H1 (cell line): ENCODE data around the gene ENTR1. TPM values are rescaled to one million over a fixed set of nuclear protein-coding genes. Genes with fewer than 3 reads are reported as not detected.

Source experiments
- CTCF ChIA-PET: fragments of 300-600 bp; sonication (Branson Sonifier 250); formaldehyde crosslinking; loops from one replicate; lab custom pipeline; 2021; ENCODE audit not compliant: partially characterized antibody; lab: Charles Lee
- POLR2A ChIA-PET: fragments of 300-600 bp; sonication (Branson Sonifier 250); formaldehyde crosslinking; loops from one replicate; lab custom pipeline; 2021; ENCODE audit warnings: inconsistent platforms; ENCODE audit not compliant: partially characterized antibody; lab: Charles Lee
- DNase-seq, 2 experiments: peaks; one replicate each; pipeline versions ENCODE4 v3.0.0 to v3.0.0-alpha.2; 2010 to 2022; ENCODE audit warnings: low spot score in 2 of 2, low read depth in 1 of 2, mixed read lengths in 1 of 2
- FAIRE-seq: peaks from 2 replicates; lab custom pipeline; 2011; peaks lifted over from hg19 to GRCh38; lab: Jason Lieb, UNC
- H2AFZ ChIP-seq: 2 replicates; pipeline ENCODE4 v1.8.1; 2012; ENCODE audit warnings: low read length, inconsistent platforms
- H2AK5ac ChIP-seq: 2 replicates; pipeline ENCODE4 v1.6.1; 2013; ENCODE audit warnings: low read depth, low read length
- H2BK120ac ChIP-seq: replicated peaks from 2 replicates; pipeline ENCODE3; 2013; ENCODE audit warnings: low read depth, low read length, inconsistent platforms
- H2BK12ac ChIP-seq: 2 replicates; pipeline ENCODE4 v1.6.1; 2013; ENCODE audit warnings: low read depth, low read length
- H2BK15ac ChIP-seq: 2 replicates; pipeline ENCODE4 v1.6.1; 2013; ENCODE audit warnings: low read length
- H2BK20ac ChIP-seq: 2 replicates; pipeline ENCODE4 v1.6.1; 2013; ENCODE audit warnings: low read length
- H2BK5ac ChIP-seq: 2 replicates; pipeline ENCODE4 v1.6.1; 2013; ENCODE audit warnings: low read depth, low read length
- H3K14ac ChIP-seq: 2 replicates; pipeline ENCODE4 v1.6.1; 2013; ENCODE audit warnings: inconsistent platforms; ENCODE audit not compliant: insufficient read length
- H3K18ac ChIP-seq: 2 replicates; pipeline ENCODE4 v1.6.1; 2013; ENCODE audit warnings: low read length; ENCODE audit errors: extremely low read depth
- H3K23ac ChIP-seq: 2 replicates; pipeline ENCODE4 v1.6.1; 2013; ENCODE audit warnings: inconsistent platforms; ENCODE audit not compliant: insufficient read length
- H3K23me2 ChIP-seq: 2 replicates; pipeline ENCODE4 v1.6.1; 2013; ENCODE audit warnings: low read depth, low read length
- H3K27ac ChIP-seq: 2 replicates; pipeline ENCODE4 v1.6.1; 2011; ENCODE audit warnings: low read depth, low read length, inconsistent platforms
- H3K27me3 ChIP-seq, 4 experiments: replicated peaks in 1 of 4; 1 replicate in 1 of 4; 2 replicates in 3 of 4; pipeline versions ENCODE4 v1.6.1 to v1.8.1; 2011 to 2013; ENCODE audit warnings: low read length in 3 of 4, mild to moderate bottlenecking in 3 of 4, inconsistent platforms in 2 of 4, mixed read lengths in 2 of 4, moderate library complexity in 1 of 4; ENCODE audit not compliant: control insufficient read depth in 3 of 4, insufficient read depth in 3 of 4; ENCODE audit errors: extremely low read depth in 1 of 4
- H3K36me3 ChIP-seq, 4 experiments: 2 replicates each; pipeline versions ENCODE4 v1.6.1 to v1.8.1; 2011 to 2013; ENCODE audit warnings: mild to moderate bottlenecking in 4 of 4, low read length in 3 of 4, moderate library complexity in 2 of 4, control low read depth in 1 of 4, inconsistent platforms in 1 of 4; ENCODE audit not compliant: insufficient read depth in 4 of 4, control insufficient read depth in 2 of 4
- H3K4ac ChIP-seq: replicated peaks from 2 replicates; pipeline ENCODE3; 2013; ENCODE audit warnings: low read length, low read depth, mixed read lengths, inconsistent platforms; ENCODE audit not compliant: insufficient read length
- H3K4me1 ChIP-seq, 4 experiments: replicated peaks in 1 of 4; 1 replicate in 1 of 4; 2 replicates in 3 of 4; pipeline versions ENCODE4 v1.6.1 to v1.8.1; 2011 to 2013; ENCODE audit warnings: low read length in 3 of 4, inconsistent platforms in 2 of 4, mixed read lengths in 1 of 4; ENCODE audit not compliant: insufficient read depth in 4 of 4, control insufficient read depth in 3 of 4
- H3K4me2 ChIP-seq, 2 experiments: 2 replicates each; pipeline versions ENCODE4 v1.6.1 to v1.8.1; 2011 to 2013; ENCODE audit warnings: low read depth in 2 of 2, low read length in 2 of 2, control low read depth in 1 of 2, inconsistent platforms in 1 of 2, mild to moderate bottlenecking in 1 of 2; ENCODE audit not compliant: insufficient read depth in 1 of 2
- H3K4me3 ChIP-seq, 4 experiments: fragments of 200-600, 300-600 bp in 1 of 4; sonication (generic), shearing (Covaris generic), sonication (Bioruptor Twin) in 1 of 4; 2 replicates each; pipeline versions ENCODE4 v1.5.1 to v1.8.1; 2011 to 2016; ENCODE audit warnings: low read length in 4 of 4, low read depth in 3 of 4, control low read depth in 2 of 4, inconsistent platforms in 2 of 4, mild to moderate bottlenecking in 2 of 4, mixed read lengths in 1 of 4, moderate library complexity in 1 of 4; ENCODE audit not compliant: insufficient read depth in 2 of 4; ENCODE audit errors: extremely low read depth in 1 of 4
- H3K56ac ChIP-seq: replicated peaks from 2 replicates; pipeline ENCODE3; 2013; ENCODE audit warnings: low read depth, mild to moderate bottlenecking, mixed read lengths, low read length, inconsistent platforms; ENCODE audit not compliant: insufficient read length
- H3K79me1 ChIP-seq: 2 replicates; pipeline ENCODE4 v1.6.1; 2013; ENCODE audit warnings: low read depth, low read length, control low read depth
- H3K79me2 ChIP-seq, 2 experiments: 2 replicates each; pipeline versions ENCODE4 v1.6.1 to v1.8.1; 2012 to 2013; ENCODE audit warnings: low read length in 2 of 2, mild to moderate bottlenecking in 2 of 2, inconsistent platforms in 1 of 2; ENCODE audit not compliant: insufficient read depth in 2 of 2, control insufficient read depth in 1 of 2
- H3K9ac ChIP-seq, 4 experiments: replicated peaks in 1 of 4; 1 replicate in 1 of 4; 2 replicates in 3 of 4; pipeline versions ENCODE4 v1.6.1 to v1.8.1; 2011 to 2013; ENCODE audit warnings: low read depth in 3 of 4, low read length in 3 of 4, control low read depth in 2 of 4, mild to moderate bottlenecking in 2 of 4, moderate library complexity in 2 of 4, inconsistent platforms in 1 of 4; ENCODE audit errors: extremely low read depth in 1 of 4
- H3K9me3 ChIP-seq, 2 experiments: 2 replicates each; pipeline versions ENCODE4 v1.6.1 to v1.8.1; 2012 to 2013; ENCODE audit warnings: mild to moderate bottlenecking in 2 of 2, moderate library complexity in 2 of 2, control low read depth in 1 of 2, inconsistent platforms in 1 of 2, low read depth in 1 of 2, low read length in 1 of 2, mixed read lengths in 1 of 2; ENCODE audit not compliant: insufficient read depth in 2 of 2
- H4K20me1 ChIP-seq, 2 experiments: replicated peaks in 1 of 2; 2 replicates each; pipeline versions ENCODE3 to v1.8.1; 2011 to 2013; ENCODE audit warnings: inconsistent platforms in 2 of 2, low read length in 2 of 2, mild to moderate bottlenecking in 1 of 2; ENCODE audit not compliant: insufficient read depth in 2 of 2, control insufficient read depth in 1 of 2
- H4K5ac ChIP-seq: 2 replicates; pipeline ENCODE4 v1.6.1; 2013; ENCODE audit warnings: low read length, low read depth, mixed read lengths, inconsistent platforms; ENCODE audit not compliant: insufficient read length
- H4K8ac ChIP-seq: 2 replicates; pipeline ENCODE4 v1.8.0; 2013; ENCODE audit warnings: mild to moderate bottlenecking, moderate library complexity, low read length, inconsistent platforms; ENCODE audit not compliant: insufficient read depth; ENCODE audit errors: extremely low read depth
- H4K91ac ChIP-seq: replicated peaks from 2 replicates; pipeline ENCODE3; 2013; ENCODE audit warnings: low read length, mixed read lengths, inconsistent platforms; ENCODE audit not compliant: insufficient read length
- BCL11A ChIP-seq, 2 experiments: IDR thresholded peaks; one replicate each; pipeline ENCODE4 v1.6.1; 2011; ENCODE audit warnings: low read depth in 2 of 2, low read length in 2 of 2, mild to moderate bottlenecking in 2 of 2
- CREB1 ChIP-seq: IDR thresholded peaks from 2 replicates; pipeline ENCODE4 v1.6.1; 2012; ENCODE audit warnings: inconsistent platforms
- EZH2 ChIP-seq: fragments of 200-600 bp; sonication (generic); IDR thresholded peaks from 2 replicates; pipeline ENCODE4 v1.7.1; 2012; ENCODE audit warnings: low read depth, mild to moderate bottlenecking, moderate library complexity, low read length, inconsistent platforms; ENCODE audit not compliant: severe bottlenecking
- WGBS, 2 experiments: shearing (Covaris generic) in 1 of 2; methylation state at CpG; one replicate each; pipeline versions ENCODE4 v1.1.6 to v1.1.7; 2013 to 2015; ENCODE audit warnings: low lambda C conversion rate in 2 of 2, mixed read lengths in 2 of 2, inconsistent platforms in 1 of 2, low coverage in 1 of 2, missing lambda C conversion rate in 1 of 2; ENCODE audit not compliant: insufficient replicate concordance in 2 of 2, insufficient coverage in 1 of 2, insufficient read length in 1 of 2; ENCODE audit errors: extremely low coverage in 1 of 2, missing lambda C conversion rate in 1 of 2; 5-methylcytosine and 5-hydroxymethylcytosine counted together
- polyA plus RNA-seq, 7 experiments: library from polyadenylated mRNA; depleted of rRNA in 3 of 7; stranded (reverse) in 5 of 7; unstranded in 2 of 7; fragments of >200 nt in 5 of 7; fragments of 200-250 nt in 2 of 7; gene quantifications; 1 replicate in 5 of 7; 2 replicates in 1 of 7; 4 replicates in 1 of 7; pipeline versions ENCODE4 v1.2.1 to v1.2.3, GENCODE V29; 2011 to 2013; ENCODE audit warnings: missing spikeins in 2 of 7, mixed read lengths in 2 of 7
- total RNA-seq: library from RNA; stranded (reverse); fragmentation: NEBNext Ultra II Directional; extraction: Animal tissue kit (Norgen Biotek cat#: 25700); gene quantifications from 2 replicates; pipeline ENCODE4 v1.2.1, GENCODE V29; 2021

Gene ENTR1
- total and polyA plus RNA-seq, 2 of the 8 experiments (the other 6 are each of a cell fraction or from before 2014, with no cell fraction given) = 65.2 to 102 TPM

GRCh38 chr9:136424750-136425362 lies 14.4 kb upstream of the ENTR1 start:
- Histone ChIP-seq H2AFZ (no peak overlapping the region), H4K8ac (peak overlapping the region; percentile 57; the same call in 1 of the 2 replicates), H3K14ac (no peak overlapping the region), H3K23ac (no peak overlapping the region), H4K91ac (no peak overlapping the region), H4K5ac (no peak overlapping the region), H2BK5ac (no peak overlapping the region), H3K18ac (no peak overlapping the region), H3K56ac (no peak overlapping the region), H2BK120ac (no peak overlapping the region), H3K79me1 (no peaks in the 10 kb centered on the region), H2AK5ac (no peak overlapping the region), H3K36me3 (peaks cover 16 to 33% (median 29%) of the 10 kb centered on the region in 4 experiments; a peak in 7 of 8 replicates), H3K4ac (no peak overlapping the region), H2BK12ac (no peak overlapping the region), H2BK20ac (no peak overlapping the region), H3K9ac (no peak overlapping the region), H2BK15ac (no peak overlapping the region), H3K27ac (no peak overlapping the region), H3K79me2 (no peaks in the 10 kb centered on the region), H3K27me3 (no peaks in the 10 kb centered on the region), H3K4me2 (no peak overlapping the region), H3K23me2 (no peaks in the 10 kb centered on the region), H3K9me3 (no peaks in the 10 kb centered on the region), H3K4me1 (no peaks in the 10 kb centered on the region), H3K4me3 (no peak overlapping the region), H4K20me1 (peaks cover 3% of the 10 kb centered on the region in 2 experiments)
- ChIA-PET CTCF (interaction anchor here (0.9 to 2.3 kb wide), 5 partner anchors 11 to 86 kb away, joined by 4 to 12 read pairs (median 5); no protein-coding TSS in a partner anchor), POLR2A (interaction anchor here (0.7 to 4.0 kb wide), 22 partner anchors 9 to 147 kb away, joined by 3 to 26 read pairs (median 4); partner anchors contain the start of genes ENTR1 and PMPCA)
- TF ChIP-seq BCL11A (IDR thresholded peaks at IDR 0.05; ENCODE audit: low read depth in 2 of 2, low read length in 2 of 2) (no peak), CREB1 (no peak), EZH2 (no peak)
- FAIRE-seq = no peak
- DNase-seq = no peak
- WGBS, 2 experiments = 90% methylated on average over 20 of the region's 27 CpGs; no CpG with 5 or more reads in 1 of the 2 experiments
